ENCODE results near the gene OR2AG1.
A peak's percentile ranks its signal among the peaks of the same experiment; 100 is the strongest.
"Not testable (repeated sequence)": the region's sequence is repeated elsewhere in the genome, so short reads cannot be mapped to it uniquely, and the experiment has no call there.

Gene OR2AG1

GRCh38 chr11:6790546-6790945 lies 7.7 kb downstream of the OR2AG1 start:
- no peak for DNase-seq (ENCODE audit: low read depth in 2 of 2)

GRCh38 chr11:6794639-6795038 lies 11.8 kb downstream of the OR2AG1 start:
- DNase-seq (ENCODE audit: low read depth in 2 of 2) = no peak

GRCh38 chr11:6799402-6799801 lies 16.6 kb downstream of the OR2AG1 start, which contains the start of gene OR6A2:
Gene OR6A2, minus strand, starts transcription at chr11:6799689. Its CDS starts 3,981 bp downstream, at chr11:6795708.
- no peak for DNase-seq (ENCODE audit: low read depth in 2 of 2)

GRCh38 chr11:6801075-6801474 lies 18.3 kb downstream of the OR2AG1 start:
- not testable (repeated sequence) for DNase-seq (ENCODE audit: low read depth in 2 of 2)

- peak in 1 of 2 donors; percentile 0 for DNase-seq (ENCODE audit: low read depth in 2 of 2)
Measured at GRCh38 chr11:6812390-6813005, 29.7 kb downstream of the OR2AG1 start.

GRCh38 chr11:6813656-6814055 lies 30.8 kb downstream of the OR2AG1 start:
- no peak for DNase-seq (ENCODE audit: low read depth in 2 of 2)

GRCh38 chr11:6817694-6818093 lies 34.9 kb downstream of the OR2AG1 start:
- DNase-seq (ENCODE audit: low read depth in 2 of 2) = no peak

- DNase-seq (ENCODE audit: low read depth in 2 of 2) = no peak
Measured at GRCh38 chr11:6818967-6819366, 36.1 kb downstream of the OR2AG1 start.

- DNase-seq (ENCODE audit: low read depth in 2 of 2) = no peak
Measured at GRCh38 chr11:6824136-6824823, 41.5 kb downstream of the OR2AG1 start.

GRCh38 chr11:6825231-6825744 lies 42.5 kb downstream of the OR2AG1 start:
- no peak for DNase-seq (ENCODE audit: low read depth in 2 of 2)

- no peak for DNase-seq (ENCODE audit: low read depth in 2 of 2)
Measured at GRCh38 chr11:6828103-6828502, 45.3 kb downstream of the OR2AG1 start.

GRCh38 chr11:6833356-6833755 lies 50.5 kb downstream of the OR2AG1 start:
- no peak for DNase-seq (ENCODE audit: low read depth in 2 of 2)

- no peak for DNase-seq (ENCODE audit: low read depth in 2 of 2)
Measured at GRCh38 chr11:6834021-6834420, 51.2 kb downstream of the OR2AG1 start.

All from stimulated activated CD8-positive, alpha-beta memory T cell treated with anti-CD3 and anti-CD28 coated beads, Interleukin-2, amount 100 ng/mL, for 1 hour (primary cell).